ENCODE data around the gene PWWP2B. TPM values are rescaled to one million over a fixed set of nuclear protein-coding genes. Genes with fewer than 3 reads are reported as not detected.
A peak's percentile ranks its signal among the peaks of the same experiment; 100 is the strongest.

PWWP2B gene
- total and polyA plus RNA-seq, 10 of the 15 experiments (the other 5 are each of a cell fraction or from before 2014, with no cell fraction given), result 0.04 to 0.87 (median 0.35) TPM; not detected in 4

DNA sequence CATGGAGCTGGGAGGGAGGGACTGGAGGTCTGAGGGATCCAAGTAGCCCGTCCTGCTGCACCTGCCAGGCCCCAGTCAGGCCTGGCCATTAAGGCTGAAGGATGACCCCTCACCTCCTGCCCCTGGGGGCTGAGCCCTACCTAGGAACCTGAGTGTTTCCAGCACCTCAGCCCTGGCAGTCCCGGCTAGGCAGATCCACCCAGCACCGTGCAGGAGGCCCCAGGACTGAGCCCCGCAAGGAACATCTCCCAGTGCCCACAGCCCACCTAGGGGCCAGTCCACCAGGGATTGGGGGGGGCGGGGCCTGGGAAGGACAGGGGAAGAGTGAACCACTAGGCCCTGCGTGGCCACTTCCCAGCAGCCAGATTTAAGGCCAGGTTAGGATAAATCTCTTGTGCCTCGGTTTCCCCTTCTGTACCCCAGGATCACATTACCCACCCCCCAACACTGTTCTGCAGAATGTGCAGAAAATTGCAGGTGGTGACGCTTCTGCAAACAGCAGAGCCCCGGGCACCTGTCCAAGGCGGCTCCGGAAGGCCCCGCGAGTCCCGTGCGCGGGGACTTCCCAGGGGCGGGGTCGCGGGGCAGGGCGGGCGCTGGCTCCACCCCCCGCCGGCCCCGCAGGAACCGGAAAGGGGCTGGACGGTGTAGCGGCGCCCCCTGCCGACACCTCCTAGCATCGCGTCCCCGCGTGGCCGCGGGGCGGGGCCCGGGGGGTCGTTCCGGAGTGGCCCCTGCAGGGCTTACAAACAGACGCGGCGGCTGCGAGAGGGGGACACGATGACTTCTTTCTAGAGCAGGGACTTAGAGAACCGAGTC is 55.9 kb downstream of the PWWP2B start (continued):
- TF ChIP-seq YBX1 (IDR thresholded peaks at IDR 0.05), result no peak
- no peak for TF ChIP-seq ZNF384 (IDR thresholded peaks at IDR 0.05; ENCODE audit: borderline replicate concordance, low read depth, low read length)
- 0 out of 2 replicates have a peak, but pooled peaks have one; percentile 31 for TF ChIP-seq ZNF217 (IDR thresholded peaks at IDR 0.05)
- no peak for TF ChIP-seq ZZZ3 (IDR thresholded peaks at IDR 0.05; ENCODE audit: control insufficient read depth, insufficient read length, low read depth)
- TF ChIP-seq, protein P1, sequence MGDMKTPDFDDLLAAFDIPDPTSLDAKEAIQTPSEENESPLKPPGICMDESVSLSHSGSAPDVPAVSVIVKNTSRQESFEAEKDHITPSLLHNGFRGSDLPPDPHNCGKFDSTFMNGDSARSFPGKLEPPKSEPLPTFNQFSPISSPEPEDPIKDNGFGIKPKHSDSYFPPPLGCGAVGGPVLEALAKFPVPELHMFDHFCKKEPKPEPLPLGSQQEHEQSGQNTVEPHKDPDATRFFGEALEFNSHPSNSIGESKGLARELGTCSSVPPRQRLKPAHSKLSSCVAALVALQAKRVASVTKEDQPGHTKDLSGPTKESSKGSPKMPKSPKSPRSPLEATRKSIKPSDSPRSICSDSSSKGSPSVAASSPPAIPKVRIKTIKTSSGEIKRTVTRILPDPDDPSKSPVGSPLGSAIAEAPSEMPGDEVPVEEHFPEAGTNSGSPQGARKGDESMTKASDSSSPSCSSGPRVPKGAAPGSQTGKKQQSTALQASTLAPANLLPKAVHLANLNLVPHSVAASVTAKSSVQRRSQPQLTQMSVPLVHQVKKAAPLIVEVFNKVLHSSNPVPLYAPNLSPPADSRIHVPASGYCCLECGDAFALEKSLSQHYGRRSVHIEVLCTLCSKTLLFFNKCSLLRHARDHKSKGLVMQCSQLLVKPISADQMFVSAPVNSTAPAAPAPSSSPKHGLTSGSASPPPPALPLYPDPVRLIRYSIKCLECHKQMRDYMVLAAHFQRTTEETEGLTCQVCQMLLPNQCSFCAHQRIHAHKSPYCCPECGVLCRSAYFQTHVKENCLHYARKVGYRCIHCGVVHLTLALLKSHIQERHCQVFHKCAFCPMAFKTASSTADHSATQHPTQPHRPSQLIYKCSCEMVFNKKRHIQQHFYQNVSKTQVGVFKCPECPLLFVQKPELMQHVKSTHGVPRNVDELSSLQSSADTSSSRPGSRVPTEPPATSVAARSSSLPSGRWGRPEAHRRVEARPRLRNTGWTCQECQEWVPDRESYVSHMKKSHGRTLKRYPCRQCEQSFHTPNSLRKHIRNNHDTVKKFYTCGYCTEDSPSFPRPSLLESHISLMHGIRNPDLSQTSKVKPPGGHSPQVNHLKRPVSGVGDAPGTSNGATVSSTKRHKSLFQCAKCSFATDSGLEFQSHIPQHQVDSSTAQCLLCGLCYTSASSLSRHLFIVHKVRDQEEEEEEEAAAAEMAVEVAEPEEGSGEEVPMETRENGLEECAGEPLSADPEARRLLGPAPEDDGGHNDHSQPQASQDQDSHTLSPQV (IDR thresholded peaks at IDR 0.05), result peak; percentile 79
- TF ChIP-seq ZNF207 (IDR thresholded peaks at IDR 0.05; ENCODE audit: borderline replicate concordance), result peak; percentile 68; the same call in 1 of the 2 replicates
- no peak for TF ChIP-seq RAD51 (IDR thresholded peaks at IDR 0.05)
- peak; percentile 99 to 100 for TF ChIP-seq BHLHE40 (IDR thresholded peaks at IDR 0.05; ENCODE audit: borderline replicate concordance in 1 of 2, low read depth in 2 of 2, low read length in 1 of 2)
- TF ChIP-seq, protein P2, sequence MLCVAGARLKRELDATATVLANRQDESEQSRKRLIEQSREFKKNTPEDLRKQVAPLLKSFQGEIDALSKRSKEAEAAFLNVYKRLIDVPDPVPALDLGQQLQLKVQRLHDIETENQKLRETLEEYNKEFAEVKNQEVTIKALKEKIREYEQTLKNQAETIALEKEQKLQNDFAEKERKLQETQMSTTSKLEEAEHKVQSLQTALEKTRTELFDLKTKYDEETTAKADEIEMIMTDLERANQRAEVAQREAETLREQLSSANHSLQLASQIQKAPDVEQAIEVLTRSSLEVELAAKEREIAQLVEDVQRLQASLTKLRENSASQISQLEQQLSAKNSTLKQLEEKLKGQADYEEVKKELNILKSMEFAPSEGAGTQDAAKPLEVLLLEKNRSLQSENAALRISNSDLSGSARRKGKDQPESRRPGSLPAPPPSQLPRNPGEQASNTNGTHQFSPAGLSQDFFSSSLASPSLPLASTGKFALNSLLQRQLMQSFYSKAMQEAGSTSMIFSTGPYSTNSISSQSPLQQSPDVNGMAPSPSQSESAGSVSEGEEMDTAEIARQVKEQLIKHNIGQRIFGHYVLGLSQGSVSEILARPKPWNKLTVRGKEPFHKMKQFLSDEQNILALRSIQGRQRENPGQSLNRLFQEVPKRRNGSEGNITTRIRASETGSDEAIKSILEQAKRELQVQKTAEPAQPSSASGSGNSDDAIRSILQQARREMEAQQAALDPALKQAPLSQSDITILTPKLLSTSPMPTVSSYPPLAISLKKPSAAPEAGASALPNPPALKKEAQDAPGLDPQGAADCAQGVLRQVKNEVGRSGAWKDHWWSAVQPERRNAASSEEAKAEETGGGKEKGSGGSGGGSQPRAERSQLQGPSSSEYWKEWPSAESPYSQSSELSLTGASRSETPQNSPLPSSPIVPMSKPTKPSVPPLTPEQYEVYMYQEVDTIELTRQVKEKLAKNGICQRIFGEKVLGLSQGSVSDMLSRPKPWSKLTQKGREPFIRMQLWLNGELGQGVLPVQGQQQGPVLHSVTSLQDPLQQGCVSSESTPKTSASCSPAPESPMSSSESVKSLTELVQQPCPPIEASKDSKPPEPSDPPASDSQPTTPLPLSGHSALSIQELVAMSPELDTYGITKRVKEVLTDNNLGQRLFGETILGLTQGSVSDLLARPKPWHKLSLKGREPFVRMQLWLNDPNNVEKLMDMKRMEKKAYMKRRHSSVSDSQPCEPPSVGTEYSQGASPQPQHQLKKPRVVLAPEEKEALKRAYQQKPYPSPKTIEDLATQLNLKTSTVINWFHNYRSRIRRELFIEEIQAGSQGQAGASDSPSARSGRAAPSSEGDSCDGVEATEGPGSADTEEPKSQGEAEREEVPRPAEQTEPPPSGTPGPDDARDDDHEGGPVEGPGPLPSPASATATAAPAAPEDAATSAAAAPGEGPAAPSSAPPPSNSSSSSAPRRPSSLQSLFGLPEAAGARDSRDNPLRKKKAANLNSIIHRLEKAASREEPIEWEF (IDR thresholded peaks at IDR 0.05; ENCODE audit: insufficient replicate concordance, low read depth, low read length), result no peak
- no peak for TF ChIP-seq SMAD1 (IDR thresholded peaks at IDR 0.05; ENCODE audit: low read depth, partially characterized antibody)
- TF ChIP-seq EZH2 (IDR thresholded peaks at IDR 0.05; ENCODE audit: borderline replicate concordance, control insufficient read depth, low read depth, low read length), result no peak
- peak; percentile 68 for TF ChIP-seq BACH1 (IDR thresholded peaks at IDR 0.05; ENCODE audit: borderline replicate concordance)
- TF ChIP-seq NR2C1 (IDR thresholded peaks at IDR 0.05), result 0 out of 2 replicates have a peak, but pooled peaks have one; percentile 17
- peak; percentile 55; the same call in 1 of the 2 replicates for TF ChIP-seq RB1 (IDR thresholded peaks at IDR 0.05; ENCODE audit: borderline replicate concordance)
- TF ChIP-seq, protein P3, sequence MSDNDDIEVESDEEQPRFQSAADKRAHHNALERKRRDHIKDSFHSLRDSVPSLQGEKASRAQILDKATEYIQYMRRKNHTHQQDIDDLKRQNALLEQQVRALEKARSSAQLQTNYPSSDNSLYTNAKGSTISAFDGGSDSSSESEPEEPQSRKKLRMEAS (IDR thresholded peaks at IDR 0.05; ENCODE audit: low read depth, low read length), result no peak
- no peak for TF ChIP-seq TCF3 (IDR thresholded peaks at IDR 0.05; ENCODE audit: borderline replicate concordance, insufficient read depth, low read depth, low read length)
- TF ChIP-seq IKZF2 (IDR thresholded peaks at IDR 0.05), result no peak
- 0 out of 2 replicates have a peak, but pooled peaks have one; percentile 10 for TF ChIP-seq NR2F1 (conservative IDR thresholded peaks at IDR 0.05)
- no peak for TF ChIP-seq SPI1 (IDR thresholded peaks at IDR 0.05; ENCODE audit: borderline replicate concordance, insufficient read depth, low read depth, low read length)
- TF ChIP-seq RCOR1 (conservative IDR thresholded peaks at IDR 0.05; ENCODE audit: low read depth, low read length), result no peak
